ENCODE data around the gene TXNDC11. TPM values are rescaled to one million over a fixed set of nuclear protein-coding genes. Genes with fewer than 3 reads are reported as not detected.
A peak's percentile ranks its signal among the peaks of the same experiment; 100 is the strongest.

The TXNDC11 gene
- polyA plus RNA-seq, 10 donors: 16.8 to 24.6 (median 21.1) TPM

- no peak for DNase-seq
Observed at GRCh38 chr16:11676799-11677198, 65.9 kb downstream of the TXNDC11 start.

GRCh38 chr16:11675561-11676511 is 66.8 kb downstream of the TXNDC11 start:
- no peak for DNase-seq

- DNase-seq: no peak
Observed at GRCh38 chr16:11674818-11675560, 67.7 kb downstream of the TXNDC11 start.

GRCh38 chr16:11674001-11674817 is 68.4 kb downstream of the TXNDC11 start:
- no peak for DNase-seq

DNA sequence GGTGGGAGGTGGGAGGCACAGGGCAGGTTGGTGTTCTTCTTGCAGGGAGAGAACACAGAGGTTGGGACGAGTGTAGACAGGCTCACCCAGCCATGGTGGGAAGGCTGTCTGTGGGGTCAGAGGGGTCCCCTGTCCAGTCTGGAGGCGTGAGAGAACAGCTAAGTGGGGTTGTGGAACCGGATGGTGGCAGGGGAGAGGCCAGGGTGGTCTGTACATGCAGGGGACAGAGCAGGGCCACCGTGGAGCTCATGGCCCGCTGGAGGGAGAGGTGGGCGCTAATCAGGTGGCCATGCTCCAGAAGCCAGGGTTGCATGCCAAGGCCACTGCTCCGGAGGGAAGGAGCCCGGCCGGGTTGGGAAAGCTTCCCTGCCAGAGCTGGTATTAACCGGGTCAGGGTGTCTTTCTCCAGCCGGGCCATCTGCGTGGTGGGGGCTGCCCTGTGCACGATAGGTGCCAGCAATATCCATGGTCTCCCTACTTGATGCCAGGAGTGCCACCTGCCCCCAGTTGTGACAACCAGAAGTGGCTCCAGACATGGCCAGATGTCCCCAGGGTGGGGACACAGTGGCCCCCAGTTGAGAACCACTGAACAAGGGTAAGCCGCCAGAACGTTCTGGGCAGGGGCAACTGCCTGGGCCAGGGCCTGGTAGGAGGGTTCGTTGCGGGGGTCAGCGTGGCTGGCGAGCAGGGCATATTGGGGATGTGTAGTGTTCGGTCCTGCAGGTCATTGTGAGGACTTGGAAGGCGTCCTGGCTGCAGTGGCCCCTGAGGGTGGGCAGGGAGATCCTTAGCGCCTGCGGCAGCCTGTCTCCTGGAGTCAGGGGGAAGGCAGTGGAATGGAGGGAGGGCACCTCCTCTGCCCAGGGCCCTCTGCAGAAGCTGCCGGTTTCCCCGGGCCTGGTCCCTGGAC is 69.3 kb downstream of the TXNDC11 start:
- no peak for DNase-seq

DNA sequence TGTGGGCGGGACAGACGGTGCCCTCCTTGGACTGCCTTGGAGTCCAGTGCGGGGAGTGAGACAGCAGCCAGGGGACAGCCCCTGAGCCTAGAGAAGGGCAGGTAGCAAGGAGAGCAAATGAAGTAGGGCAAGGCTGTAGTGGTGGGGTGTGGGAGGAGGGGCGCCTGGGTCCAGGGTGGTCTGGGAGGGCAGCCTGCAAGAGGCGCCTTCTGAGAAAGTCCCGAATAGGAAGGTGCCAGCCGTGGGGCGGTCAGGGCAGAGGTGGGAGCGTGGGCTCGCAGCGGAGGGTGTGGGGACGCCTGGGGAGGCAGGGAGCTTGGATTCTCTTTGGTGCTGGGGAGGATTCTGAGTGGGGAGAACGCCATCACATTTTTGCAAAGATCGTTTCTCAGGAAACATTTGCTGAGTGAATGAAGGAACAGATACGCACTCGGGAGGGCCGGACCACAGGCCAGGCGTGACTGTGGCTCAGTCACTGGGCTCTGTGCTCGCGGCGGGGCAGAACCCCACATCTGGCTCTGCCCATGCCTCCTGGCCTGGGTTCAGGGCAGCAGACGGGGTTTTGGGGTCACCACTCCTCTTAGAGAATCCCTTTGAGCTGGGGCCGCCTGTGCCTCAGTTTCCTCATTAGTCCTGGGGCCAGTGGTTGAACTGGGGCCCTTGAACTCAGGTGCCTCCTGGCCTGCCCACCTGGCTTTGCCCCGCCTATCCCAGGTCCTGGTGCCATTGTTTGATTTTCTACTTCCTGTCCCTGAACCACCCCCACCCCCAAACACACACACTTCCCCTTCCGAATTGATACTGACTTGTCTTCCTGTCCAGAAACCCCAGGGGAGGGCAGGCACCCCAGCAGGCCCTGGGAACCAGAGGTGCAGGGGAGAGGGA is 70.2 kb downstream of the TXNDC11 start:
- no peak for DNase-seq

- no peak for DNase-seq
Observed at GRCh38 chr16:11671676-11672075, 71.0 kb downstream of the TXNDC11 start.

GRCh38 chr16:11671271-11671670 is 71.4 kb downstream of the TXNDC11 start:
- no peak for DNase-seq

- DNase-seq: no peak
Observed at GRCh38 chr16:11670171-11671131, 72.2 kb downstream of the TXNDC11 start.

DNA sequence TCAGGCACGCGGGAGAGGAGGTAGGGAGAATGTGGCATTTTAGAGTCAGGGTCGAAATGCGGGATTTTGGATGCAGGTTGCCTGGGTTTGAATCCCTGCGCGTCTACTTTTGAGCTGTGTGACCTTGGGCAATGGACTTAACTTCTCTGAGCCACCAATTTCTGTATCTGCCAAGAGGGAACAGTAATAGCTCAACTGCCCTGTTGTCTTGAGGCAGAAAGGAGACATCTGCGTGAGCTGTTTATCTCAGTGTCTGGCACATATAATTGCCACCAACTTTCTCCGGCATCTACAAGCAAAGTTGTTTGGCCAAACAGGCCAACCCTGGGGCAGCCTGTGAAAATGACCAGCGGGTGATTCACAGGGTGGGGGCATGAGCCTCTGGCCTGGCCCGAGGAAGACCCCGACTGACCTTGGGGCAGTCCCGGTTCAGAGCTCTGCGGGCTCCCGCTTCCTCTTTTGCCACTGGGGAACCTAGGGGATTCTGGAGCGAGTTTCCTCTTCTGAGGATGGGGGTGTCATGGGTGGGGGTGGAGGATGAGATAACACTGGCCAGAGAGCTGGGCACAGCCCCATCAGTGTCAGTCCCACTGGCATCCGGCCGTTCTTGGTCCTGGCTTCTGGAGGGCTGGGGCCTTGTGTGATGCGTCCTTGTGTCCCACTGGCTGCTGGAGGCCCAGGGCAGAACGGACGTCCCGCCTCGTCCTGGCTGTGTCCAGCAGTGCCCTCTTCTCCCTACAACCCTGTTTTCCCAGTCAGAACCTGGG is 73.1 kb downstream of the TXNDC11 start:
- no peak for DNase-seq

DNA sequence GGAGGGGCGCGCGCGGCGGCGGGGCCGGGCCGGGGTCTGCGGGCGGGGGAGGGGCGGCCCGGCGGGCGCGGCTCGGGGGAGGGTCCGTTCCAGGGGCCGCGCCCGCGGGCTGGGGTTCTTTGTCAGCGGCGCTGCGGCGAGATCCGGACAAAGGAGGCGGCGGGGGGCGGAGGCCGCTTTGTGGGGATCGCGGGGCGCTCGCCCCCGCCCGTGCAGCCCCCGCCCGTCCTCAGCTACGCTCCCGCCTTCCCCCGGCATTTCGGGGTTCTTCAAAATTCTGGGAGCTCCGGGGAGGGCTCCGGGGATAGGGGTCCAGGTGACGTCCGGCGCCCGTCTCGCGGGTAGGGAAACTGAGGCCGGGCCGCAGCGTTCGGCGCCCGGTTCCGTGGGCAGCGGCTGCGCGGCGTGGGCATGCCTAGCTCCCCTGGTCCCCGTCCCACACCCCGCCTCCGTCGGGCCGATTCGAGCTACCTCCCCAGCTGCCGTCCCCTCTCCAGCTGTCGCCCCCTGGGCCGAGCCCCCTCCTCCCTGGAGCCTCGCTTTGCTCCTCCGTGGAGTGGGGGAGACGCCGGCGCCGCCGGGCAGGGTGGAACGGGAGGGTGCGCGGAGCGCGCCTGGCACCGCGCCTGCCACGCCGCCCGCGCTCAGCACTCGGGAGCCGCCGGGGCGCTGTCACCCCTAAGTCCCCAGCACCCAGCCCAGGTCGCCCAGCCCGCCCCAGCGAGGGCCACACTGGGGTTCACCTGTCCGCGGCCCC is 73.9 kb downstream of the TXNDC11 start:
- DNase-seq: no peak

GRCh38 chr16:11667824-11668622 is 74.6 kb downstream of the TXNDC11 start, which contains the start of gene SNN:
Gene SNN, plus strand, starts transcription at chr16:11668455. Its CDS starts 7,605 bp downstream, at chr16:11676060.
- peak; percentile 89 to 95 (median 90) for DNase-seq

DNA sequence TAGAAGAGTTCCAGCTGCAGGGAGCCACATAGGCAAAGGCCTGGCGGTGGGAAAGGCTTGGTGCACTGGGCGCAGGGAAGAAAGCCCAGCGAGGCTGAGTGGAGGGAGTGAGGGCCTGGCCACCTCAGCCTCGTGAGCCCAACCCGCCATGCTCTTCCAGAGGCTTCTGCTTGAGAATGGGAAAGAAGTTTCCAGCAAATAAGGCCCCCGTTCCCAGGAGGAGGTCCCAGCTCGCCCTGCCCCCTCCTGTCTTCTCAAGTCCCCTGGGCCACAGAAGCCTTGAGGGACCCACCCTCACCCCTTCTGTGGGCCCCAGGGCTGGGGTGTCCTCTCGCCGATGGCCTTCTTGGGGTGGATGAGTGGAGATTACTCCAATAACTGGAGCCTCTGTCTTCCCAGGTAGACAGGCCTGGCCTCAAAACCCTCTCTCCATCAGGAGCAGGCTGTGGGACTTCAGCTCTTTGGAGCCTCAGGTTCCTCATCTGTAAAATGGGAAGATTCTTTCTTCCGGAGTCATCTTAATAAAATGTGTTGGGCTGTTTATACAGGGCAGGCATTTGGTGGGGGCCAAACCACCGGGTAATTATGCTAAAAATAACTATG is 75.3 kb downstream of the TXNDC11 start:
- no peak for DNase-seq

DNA sequence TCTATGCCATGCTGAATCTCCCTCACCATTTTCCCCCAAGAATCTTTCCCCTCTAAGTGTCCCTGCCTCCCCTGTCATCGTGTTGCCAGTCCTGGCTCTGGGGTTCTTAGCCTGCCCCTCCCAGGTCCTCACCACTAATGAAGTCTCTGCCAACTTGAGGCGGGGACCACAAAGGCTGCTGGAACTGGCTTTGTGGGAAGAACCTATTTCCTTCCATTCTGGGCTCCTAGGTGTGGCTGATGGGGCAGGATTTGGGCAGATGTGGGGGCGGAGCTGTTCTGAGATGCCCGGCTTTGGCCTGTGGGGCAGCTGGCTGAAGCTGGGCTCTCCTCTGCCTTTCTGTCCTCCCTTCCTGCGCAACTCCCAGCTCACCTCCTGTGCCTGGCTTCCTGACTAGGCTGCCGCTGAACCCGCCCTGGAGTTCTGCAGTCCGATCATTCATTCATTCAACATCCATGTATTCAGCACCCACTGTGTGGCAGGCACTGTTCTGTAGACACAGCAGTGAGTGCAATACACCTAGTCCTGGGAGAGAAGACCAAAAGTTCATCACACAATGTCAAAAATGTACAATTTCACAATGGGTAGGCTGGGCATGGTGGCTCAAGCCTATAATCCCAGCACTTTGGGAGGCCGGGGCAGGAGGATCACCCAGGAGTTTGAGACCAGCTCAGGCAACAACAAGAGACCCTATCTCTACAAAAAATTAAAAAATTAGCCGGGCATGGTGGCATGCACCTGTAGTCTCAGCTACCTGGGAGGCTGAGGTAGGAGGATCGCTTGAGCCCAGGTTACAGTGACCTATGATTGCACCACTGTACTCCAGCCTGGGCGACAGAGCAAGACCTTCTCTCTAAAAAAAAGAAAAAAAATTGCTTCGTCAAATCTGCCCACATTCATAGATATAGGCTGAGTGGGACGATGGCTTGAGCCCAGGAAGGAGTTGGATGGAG is 76.3 kb downstream of the TXNDC11 start:
- DNase-seq: no peak
